Lung (tissue), 12 donors: ENCODE data around the gene GPC6. TPM values are rescaled to one million over a fixed set of nuclear protein-coding genes. Genes with fewer than 3 reads are reported as not detected.

Experiments
- ATAC-seq: fragments of 200-7000 bp; cut with Tn5 transposase; one replicate; pipeline ENCODE4 v1.9.1; 2020; ENCODE audit warnings: moderate number of reproducible peaks; ENCODE audit not compliant: insufficient read depth, low FRiP score
- DNase-seq, 3 donors: peaks; one replicate each; pipeline ENCODE4 v3.0.0-alpha.2; 2013 to 2017
- H3K27ac ChIP-seq, 2 donors: one replicate each; pipeline ENCODE4 v1.5.1; 2013; ENCODE audit warnings: mild to moderate bottlenecking in 2 of 2, moderate library complexity in 2 of 2, control low read depth in 1 of 2, inconsistent platforms in 1 of 2, low read depth in 1 of 2, low read length in 1 of 2
- H3K27me3 ChIP-seq, 3 donors: one replicate each; pipeline ENCODE4 v1.5.1; 2013; ENCODE audit warnings: low read length in 2 of 3; ENCODE audit not compliant: control insufficient read depth in 3 of 3, insufficient read depth in 3 of 3
- H3K36me3 ChIP-seq, 4 donors: one replicate each; pipeline ENCODE4 v1.5.1; 2013; ENCODE audit warnings: low read length in 4 of 4, mild to moderate bottlenecking in 1 of 4, moderate library complexity in 1 of 4; ENCODE audit not compliant: control insufficient read depth in 4 of 4, insufficient read depth in 4 of 4
- H3K4me1 ChIP-seq, 5 donors: one replicate each; pipeline ENCODE4 v1.5.1; 2013; ENCODE audit warnings: low read length in 5 of 5, mild to moderate bottlenecking in 2 of 5, moderate library complexity in 1 of 5; ENCODE audit not compliant: control insufficient read depth in 5 of 5, insufficient read depth in 5 of 5
- H3K4me3 ChIP-seq: one replicate; pipeline ENCODE4 v1.5.1; 2013; ENCODE audit warnings: mild to moderate bottlenecking, control low read depth, moderate library complexity
- H3K9ac ChIP-seq, 2 donors: one replicate each; pipeline ENCODE4 v1.5.1; 2013; ENCODE audit warnings: low read length in 2 of 2, control low read depth in 1 of 2; ENCODE audit not compliant: insufficient read depth in 1 of 2
- H3K9me3 ChIP-seq, 4 donors: one replicate each; pipeline ENCODE4 v1.5.1; 2013; ENCODE audit warnings: low read length in 3 of 4, mild to moderate bottlenecking in 1 of 4, moderate library complexity in 1 of 4; ENCODE audit not compliant: control insufficient read depth in 4 of 4, insufficient read depth in 3 of 4
- WGBS, 2 donors: extraction: QIAGEN DNeasy Blood & Tissue Kit; methylation state at CpG; one replicate each; pipeline ENCODE4 v1.1.7; 2013; 5-methylcytosine and 5-hydroxymethylcytosine counted together
- polyA plus RNA-seq, 2 donors: library from polyadenylated mRNA; stranded (reverse); fragments of 200-250 nt; gene quantifications; one replicate each; pipeline ENCODE4 v1.2.1, GENCODE V29; 2013
- total RNA-seq, 2 donors: library from RNA; depleted of rRNA in 1 of 2; stranded (reverse); fragments of >200 nt in 1 of 2; gene quantifications; one replicate each; pipeline ENCODE4 v1.2.1, GENCODE V29; 2014 to 2021
- TF ChIP-seq, protein P1 (sequence below): IDR thresholded peaks from 2 replicates; pipeline ENCODE4 v1.5.1; 2012; ENCODE audit warnings: mild to moderate bottlenecking; ENCODE audit errors: control extremely low read depth, extremely low read depth
- donor health status: control.
- donor health status: control.
- donor health status: Bipolar disorder and iron deficiency.
- donor health status: healthy.
- donor health status: DM: yes; HTN: yes; CAD: no.

The GPC6 gene
- total and polyA plus RNA-seq, 4 donors, result 0.45 to 31.4 (median 4.8) TPM

DNA sequence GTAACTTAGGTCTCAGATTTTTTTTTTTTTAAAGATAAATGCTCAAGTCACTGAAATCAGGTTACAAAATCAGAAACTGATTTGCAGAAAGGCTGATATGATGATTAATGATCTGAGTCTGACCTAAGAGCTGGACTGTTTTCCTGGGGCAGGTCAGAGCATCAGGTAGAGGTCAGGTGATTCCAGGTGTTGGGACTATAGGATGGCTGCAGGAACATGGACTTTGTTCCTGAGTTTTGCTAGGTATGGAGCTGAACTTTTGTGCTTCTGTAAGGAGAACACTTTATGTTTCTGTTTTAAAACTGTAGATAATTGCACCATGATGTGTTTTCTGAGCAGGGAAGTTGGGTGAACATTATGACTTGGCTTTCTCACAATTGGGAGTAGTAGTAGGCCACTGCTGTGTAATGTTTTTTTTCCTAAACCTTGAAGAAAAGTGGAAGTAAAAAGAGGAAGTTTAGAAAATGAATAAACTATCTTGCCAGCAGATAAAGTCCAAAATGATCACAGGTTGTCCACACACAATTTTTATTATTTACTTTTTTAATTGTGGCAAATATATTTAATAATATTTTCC lies 955.7 kb downstream of the GPC6 start:
- no peak overlapping the region for H3K27ac ChIP-seq
- no peak for ATAC-seq

DNA sequence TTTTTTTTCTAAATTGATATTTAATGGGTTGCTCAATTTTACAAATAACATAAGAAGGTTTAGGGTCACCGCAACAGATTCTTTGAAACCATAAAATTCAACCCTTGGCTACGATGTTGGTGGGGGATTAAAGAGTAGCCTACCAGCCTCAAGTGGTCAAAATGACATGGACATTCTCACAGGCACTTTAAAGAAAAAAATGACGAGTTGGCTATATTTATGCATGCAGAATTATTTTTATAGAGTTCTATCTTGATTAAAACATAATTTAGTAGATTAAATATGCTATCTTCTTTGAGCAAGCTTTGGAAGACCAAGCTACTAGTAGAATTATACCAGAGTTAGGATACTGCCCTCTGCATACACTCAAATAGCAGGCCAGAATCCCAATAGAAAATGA lies 959.9 kb downstream of the GPC6 start:
- H3K4me1 ChIP-seq, result no peaks in the 10 kb centered on the region
- H3K27ac ChIP-seq, result no peak overlapping the region
- H3K4me3 ChIP-seq, result no peak overlapping the region
- H3K27me3 ChIP-seq, result no peaks in the 10 kb centered on the region
- WGBS, 2 donors, result 88 to 94% methylated on average over 3 of the region's 3 CpGs
- H3K36me3 ChIP-seq, result no peaks in the 10 kb centered on the region
- TF ChIP-seq, protein P1, sequence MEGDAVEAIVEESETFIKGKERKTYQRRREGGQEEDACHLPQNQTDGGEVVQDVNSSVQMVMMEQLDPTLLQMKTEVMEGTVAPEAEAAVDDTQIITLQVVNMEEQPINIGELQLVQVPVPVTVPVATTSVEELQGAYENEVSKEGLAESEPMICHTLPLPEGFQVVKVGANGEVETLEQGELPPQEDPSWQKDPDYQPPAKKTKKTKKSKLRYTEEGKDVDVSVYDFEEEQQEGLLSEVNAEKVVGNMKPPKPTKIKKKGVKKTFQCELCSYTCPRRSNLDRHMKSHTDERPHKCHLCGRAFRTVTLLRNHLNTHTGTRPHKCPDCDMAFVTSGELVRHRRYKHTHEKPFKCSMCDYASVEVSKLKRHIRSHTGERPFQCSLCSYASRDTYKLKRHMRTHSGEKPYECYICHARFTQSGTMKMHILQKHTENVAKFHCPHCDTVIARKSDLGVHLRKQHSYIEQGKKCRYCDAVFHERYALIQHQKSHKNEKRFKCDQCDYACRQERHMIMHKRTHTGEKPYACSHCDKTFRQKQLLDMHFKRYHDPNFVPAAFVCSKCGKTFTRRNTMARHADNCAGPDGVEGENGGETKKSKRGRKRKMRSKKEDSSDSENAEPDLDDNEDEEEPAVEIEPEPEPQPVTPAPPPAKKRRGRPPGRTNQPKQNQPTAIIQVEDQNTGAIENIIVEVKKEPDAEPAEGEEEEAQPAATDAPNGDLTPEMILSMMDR, result no peak
- H3K9me3 ChIP-seq, result no peaks in the 10 kb centered on the region
- DNase-seq, result no peak
- no peak overlapping the region for H3K9ac ChIP-seq
- no peak for ATAC-seq

More for the DNA sequence above, 955.7 kb downstream of the GPC6 start:
- H3K9ac ChIP-seq, result no peak overlapping the region
- DNase-seq, result no peak
- no peaks in the 10 kb centered on the region for H3K9me3 ChIP-seq
- no peak overlapping the region for H3K4me3 ChIP-seq
- H3K4me1 ChIP-seq, result peaks cover 0 to 5% (median 2%) of the 10 kb centered on the region in 5 donors
- no peaks in the 10 kb centered on the region for H3K27me3 ChIP-seq
- H3K36me3 ChIP-seq, result no peaks in the 10 kb centered on the region
- TF ChIP-seq, protein P1, result no peak

DNA sequence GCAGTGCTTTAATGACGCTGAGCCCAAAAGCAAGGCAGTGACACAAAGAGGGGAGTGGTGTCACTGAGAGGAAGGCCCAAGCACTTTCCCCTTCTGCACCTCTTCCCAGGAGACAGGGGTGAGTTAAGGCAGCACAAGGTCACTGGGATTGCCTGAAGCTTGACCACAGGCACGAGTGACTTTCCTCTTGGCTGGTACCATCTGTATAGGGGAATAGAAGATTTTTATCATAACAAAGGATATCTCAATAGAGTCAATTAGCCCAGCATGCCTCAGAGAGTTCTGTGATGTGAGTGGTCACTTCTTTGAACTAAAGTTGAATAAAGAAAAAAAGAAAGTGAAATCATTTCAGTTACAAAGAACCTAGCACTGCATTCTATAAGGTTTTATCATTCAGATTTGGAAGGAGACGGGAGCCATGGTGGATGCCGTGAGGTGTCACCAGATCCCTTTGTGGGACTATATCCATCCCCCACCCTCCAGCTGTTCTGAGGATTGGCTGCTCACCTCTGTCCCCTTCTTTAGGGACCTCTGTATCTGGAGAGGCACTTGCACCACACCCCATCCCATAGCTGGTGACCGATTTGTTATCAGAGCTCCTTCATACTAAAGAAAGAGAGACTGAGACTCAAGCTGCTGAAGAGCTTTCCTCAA lies 961.7 kb downstream of the GPC6 start:
- no peaks in the 10 kb centered on the region for H3K27me3 ChIP-seq
- H3K9me3 ChIP-seq, result no peaks in the 10 kb centered on the region
- ATAC-seq (no peak), DNase-seq (no peak)
- TF ChIP-seq, protein P1, result no peak
- H3K27ac ChIP-seq, result no peak overlapping the region
- H3K4me3 ChIP-seq, result no peak overlapping the region
- H3K4me1 ChIP-seq, result peaks cover 0 to 4% (median 0%) of the 10 kb centered on the region in 5 donors
- 81 to 88% methylated on average over 5 of the region's 5 CpGs for WGBS, 2 donors
- H3K9ac ChIP-seq, result no peak overlapping the region
- H3K36me3 ChIP-seq, result no peaks in the 10 kb centered on the region
